Measurements from ENCODE around the gene HLCS. TPM values are rescaled to one million over a fixed set of nuclear protein-coding genes. Genes with fewer than 3 reads are reported as not detected.

The HLCS gene
- total RNA-seq, 1 donor from 2014 or later, result 21.9 TPM

DNA sequence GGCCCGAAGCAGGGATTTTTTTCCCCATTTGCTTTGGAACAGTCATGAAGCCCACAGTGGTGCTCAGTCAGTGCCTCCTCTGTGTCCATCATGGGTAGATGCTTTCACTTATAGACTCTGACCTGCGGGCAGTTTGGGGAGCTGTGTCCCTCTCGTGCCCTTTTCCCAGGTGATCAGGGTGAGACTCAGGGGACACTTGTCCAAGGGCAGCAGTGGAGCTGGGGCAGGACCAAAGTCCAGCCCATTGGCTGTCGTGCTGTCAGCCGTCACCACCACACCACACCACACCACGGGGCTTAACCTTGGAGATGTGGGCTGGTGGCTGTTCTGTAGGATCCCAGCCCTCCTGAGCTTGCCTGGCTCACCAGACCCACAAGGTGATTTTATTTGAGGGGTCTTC, 232.6 kb downstream of the HLCS start:
- TF ChIP-seq, protein P1, sequence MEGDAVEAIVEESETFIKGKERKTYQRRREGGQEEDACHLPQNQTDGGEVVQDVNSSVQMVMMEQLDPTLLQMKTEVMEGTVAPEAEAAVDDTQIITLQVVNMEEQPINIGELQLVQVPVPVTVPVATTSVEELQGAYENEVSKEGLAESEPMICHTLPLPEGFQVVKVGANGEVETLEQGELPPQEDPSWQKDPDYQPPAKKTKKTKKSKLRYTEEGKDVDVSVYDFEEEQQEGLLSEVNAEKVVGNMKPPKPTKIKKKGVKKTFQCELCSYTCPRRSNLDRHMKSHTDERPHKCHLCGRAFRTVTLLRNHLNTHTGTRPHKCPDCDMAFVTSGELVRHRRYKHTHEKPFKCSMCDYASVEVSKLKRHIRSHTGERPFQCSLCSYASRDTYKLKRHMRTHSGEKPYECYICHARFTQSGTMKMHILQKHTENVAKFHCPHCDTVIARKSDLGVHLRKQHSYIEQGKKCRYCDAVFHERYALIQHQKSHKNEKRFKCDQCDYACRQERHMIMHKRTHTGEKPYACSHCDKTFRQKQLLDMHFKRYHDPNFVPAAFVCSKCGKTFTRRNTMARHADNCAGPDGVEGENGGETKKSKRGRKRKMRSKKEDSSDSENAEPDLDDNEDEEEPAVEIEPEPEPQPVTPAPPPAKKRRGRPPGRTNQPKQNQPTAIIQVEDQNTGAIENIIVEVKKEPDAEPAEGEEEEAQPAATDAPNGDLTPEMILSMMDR (conservative IDR thresholded peaks at IDR 0.05), result no peak
- no peak overlapping the region for H3K4me3 Mint-ChIP-seq
- DNase-seq (ENCODE audit: low read depth, low spot score), result no peak
- H3K4me1 Mint-ChIP-seq, result no peaks in the 10 kb centered on the region
- H3K36me3 Mint-ChIP-seq (ENCODE audit: low read depth), result no peaks in the 10 kb centered on the region
- no peak overlapping the region for H3K27ac Mint-ChIP-seq (ENCODE audit: unreplicated experiment)
- peaks cover 16% of the 10 kb centered on the region for H3K27me3 Mint-ChIP-seq (ENCODE audit: low read depth)
- no peaks in the 10 kb centered on the region for H3K9me3 Mint-ChIP-seq

DNA sequence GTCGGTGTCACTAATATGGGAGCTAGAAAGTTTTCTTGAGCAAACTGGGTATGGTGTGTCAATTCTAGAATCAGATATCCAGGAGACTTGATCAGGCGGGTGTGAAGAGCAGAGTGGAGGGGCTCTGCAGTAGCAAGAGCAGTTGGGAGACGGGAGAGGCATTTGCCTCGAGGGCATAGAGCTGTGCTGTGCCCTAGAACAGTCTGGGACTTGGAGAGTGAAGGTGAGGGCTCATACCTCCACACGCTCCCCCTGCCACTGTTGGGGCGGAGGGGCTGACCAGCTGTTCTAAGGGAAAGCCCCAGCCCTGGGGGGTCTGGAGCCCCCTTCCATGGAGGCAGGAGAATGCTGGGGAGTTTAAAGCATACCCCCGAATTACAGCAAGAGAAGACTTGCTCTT, 233.7 kb downstream of the HLCS start:
- H3K4me3 Mint-ChIP-seq, result no peak overlapping the region
- H3K36me3 Mint-ChIP-seq (ENCODE audit: low read depth), result no peaks in the 10 kb centered on the region
- no peak overlapping the region for H3K27ac Mint-ChIP-seq (ENCODE audit: unreplicated experiment)
- no peaks in the 10 kb centered on the region for H3K4me1 Mint-ChIP-seq
- no peak for DNase-seq (ENCODE audit: low read depth, low spot score)
- H3K9me3 Mint-ChIP-seq, result no peaks in the 10 kb centered on the region
- TF ChIP-seq, protein P1 (conservative IDR thresholded peaks at IDR 0.05), result no peak
- H3K27me3 Mint-ChIP-seq (ENCODE audit: low read depth), result peaks cover 15% of the 10 kb centered on the region

DNA sequence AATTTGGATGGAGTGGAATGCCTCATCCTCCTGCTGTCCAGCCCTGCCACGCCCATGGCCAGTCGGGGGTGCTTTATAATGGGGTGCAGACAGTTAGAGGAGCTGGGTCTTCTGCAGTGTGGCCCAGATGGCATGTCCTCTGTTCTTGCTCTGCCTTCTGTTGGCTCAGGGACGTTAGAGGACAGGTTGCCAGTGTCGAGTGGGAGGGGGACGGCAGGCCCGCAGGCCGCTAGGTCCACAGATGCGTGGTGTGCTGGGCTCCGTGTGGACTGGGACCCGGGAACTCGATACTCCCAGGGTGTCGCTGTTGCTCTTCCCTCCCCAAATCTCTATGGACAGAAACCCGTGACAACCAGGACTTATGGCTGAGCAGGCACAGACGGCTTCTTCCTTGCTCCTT, 234.3 kb downstream of the HLCS start:
- TF ChIP-seq, protein P1 (conservative IDR thresholded peaks at IDR 0.05), result no peak
- Mint-ChIP-seq H3K4me1 (no peaks in the 10 kb centered on the region), H3K36me3 (ENCODE audit: low read depth) (no peaks in the 10 kb centered on the region), H3K4me3 (no peak overlapping the region), H3K9me3 (no peaks in the 10 kb centered on the region), H3K27ac (ENCODE audit: unreplicated experiment) (no peak overlapping the region), H3K27me3 (ENCODE audit: low read depth) (peaks cover 15% of the 10 kb centered on the region)
- DNase-seq (ENCODE audit: low read depth, low spot score), result no peak

DNA sequence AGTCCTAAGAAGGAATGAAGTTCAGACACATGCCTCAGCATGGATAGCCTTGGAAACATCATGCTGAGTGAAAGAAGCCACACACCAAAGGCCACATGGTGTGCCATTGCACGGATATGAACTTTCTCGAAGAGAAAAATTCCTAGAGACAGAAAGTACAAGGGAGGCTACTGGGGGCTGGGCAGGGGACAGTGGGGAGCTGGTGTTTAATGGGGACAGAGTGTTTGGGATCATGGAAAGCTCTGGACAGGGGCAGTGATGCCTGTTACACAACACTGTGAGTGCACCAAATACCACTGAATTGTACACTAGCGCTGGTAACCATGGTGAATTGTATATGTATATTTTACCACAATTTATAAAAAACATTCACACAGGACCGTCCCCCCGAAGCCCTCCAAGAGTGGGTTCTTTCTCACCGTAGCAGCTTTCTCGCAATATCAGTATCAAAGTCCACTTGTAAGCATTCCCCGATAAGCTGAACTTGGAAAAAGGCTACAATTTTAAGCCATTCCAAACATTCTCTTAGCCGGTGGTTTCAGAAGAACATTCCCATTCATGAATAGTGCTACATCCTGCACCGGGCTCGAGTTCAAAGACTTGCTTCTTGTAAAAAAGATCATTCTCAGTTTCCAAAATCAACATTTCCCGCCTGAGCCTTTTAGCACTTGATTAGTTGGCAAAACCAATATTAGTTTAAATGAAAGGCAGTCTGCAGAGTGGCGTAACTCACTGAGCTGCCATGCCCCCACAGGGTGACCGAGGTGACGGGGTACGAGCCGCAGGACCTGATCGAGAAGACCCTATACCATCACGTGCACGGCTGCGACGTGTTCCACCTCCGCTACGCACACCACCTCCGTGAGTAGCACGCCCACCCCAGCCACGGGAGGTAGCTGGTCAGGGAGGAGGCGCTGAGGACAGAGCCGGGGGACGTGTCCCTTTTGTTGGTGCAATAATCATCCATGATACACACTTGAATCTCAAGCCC, 235.9 kb downstream of the HLCS start:
- Mint-ChIP-seq H3K36me3 (ENCODE audit: low read depth) (no peaks in the 10 kb centered on the region), H3K4me1 (no peaks in the 10 kb centered on the region), H3K4me3 (no peak overlapping the region), H3K27ac (ENCODE audit: unreplicated experiment) (no peak overlapping the region), H3K27me3 (ENCODE audit: low read depth) (peaks cover 15% of the 10 kb centered on the region), H3K9me3 (no peaks in the 10 kb centered on the region)
- no peak for DNase-seq (ENCODE audit: low read depth, low spot score)
- TF ChIP-seq, protein P1 (conservative IDR thresholded peaks at IDR 0.05), result no peak

DNA sequence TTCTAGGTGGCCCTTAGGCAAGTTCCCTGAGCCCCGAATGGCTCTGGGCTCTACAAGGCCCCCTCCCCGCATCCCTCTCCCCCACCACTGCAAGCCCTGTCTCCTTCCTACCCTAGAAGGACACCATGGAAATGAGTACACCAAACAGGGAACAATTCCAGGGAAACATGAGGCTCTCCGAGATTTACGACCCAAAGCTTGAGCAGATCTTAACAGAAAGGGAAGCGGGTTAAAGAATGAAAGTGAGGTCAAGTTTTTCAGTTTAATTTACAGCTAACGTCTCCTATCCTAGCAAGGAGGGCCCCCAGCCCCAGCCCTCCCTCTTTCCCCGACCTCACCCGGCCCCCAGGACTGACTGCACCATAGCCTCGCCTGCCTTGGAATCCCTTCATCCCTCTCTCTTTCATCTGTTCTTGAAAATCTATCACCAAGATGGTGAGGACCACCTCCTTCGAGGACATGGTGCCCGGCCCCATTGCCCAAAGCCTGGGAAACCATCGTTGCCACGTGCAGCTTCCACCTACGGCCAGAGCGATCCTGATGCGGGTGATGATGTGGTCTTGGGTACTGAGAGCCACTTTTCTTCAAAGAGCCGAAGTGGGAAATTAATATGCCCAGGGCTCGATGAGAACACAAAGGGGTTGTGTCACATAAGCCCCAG, 237.0 kb downstream of the HLCS start:
- Mint-ChIP-seq H3K9me3 (no peaks in the 10 kb centered on the region), H3K27me3 (ENCODE audit: low read depth) (peaks cover 15% of the 10 kb centered on the region), H3K27ac (ENCODE audit: unreplicated experiment) (no peak overlapping the region), H3K4me3 (no peak overlapping the region), H3K36me3 (ENCODE audit: low read depth) (no peaks in the 10 kb centered on the region), H3K4me1 (no peaks in the 10 kb centered on the region)
- no peak for DNase-seq (ENCODE audit: low read depth, low spot score)
- TF ChIP-seq, protein P1 (conservative IDR thresholded peaks at IDR 0.05), result no peak
